WERI-Rb-1 (cell line): ENCODE data around the gene ATP1B2.
A peak's percentile ranks its signal among the peaks of the same experiment; 100 is the strongest.

Source experiments
- DNase-seq: peaks from one replicate; pipeline ENCODE4 v3.0.0-alpha.2; 2020
- H3K27ac ChIP-seq: fragments of 250-450 bp; sonication (Bioruptor Pico); 2 replicates; pipeline ENCODE4 v1.5.1; 2020; ENCODE audit warnings: mild to moderate bottlenecking, moderate library complexity
- H3K27me3 ChIP-seq: fragments of 250-450 bp; sonication (Bioruptor Pico); 2 replicates; pipeline ENCODE4 v1.5.1; 2021; ENCODE audit warnings: mild to moderate bottlenecking, low read depth, moderate library complexity; ENCODE audit not compliant: insufficient read depth, severe bottlenecking
- H3K36me3 ChIP-seq: fragments of 250-450 bp; sonication (Bioruptor Pico); 2 replicates; pipeline ENCODE4 v1.5.1; 2020; ENCODE audit warnings: mild to moderate bottlenecking, moderate library complexity
- H3K4me3 ChIP-seq: 2 replicates; pipeline ENCODE4 v1.5.1; 2011; ENCODE audit warnings: low read depth, mild to moderate bottlenecking, control low read depth, low read length
- H3K9me3 ChIP-seq: fragments of 250-450 bp; sonication (Bioruptor Pico); 2 replicates; pipeline ENCODE4 v1.5.1; 2021; ENCODE audit warnings: mild to moderate bottlenecking, moderate library complexity; ENCODE audit not compliant: severe bottlenecking
- CTCF ChIP-seq: IDR thresholded peaks from 2 replicates; pipeline ENCODE4 v1.5.1; 2011; ENCODE audit warnings: low read depth, mild to moderate bottlenecking, control low read depth, inconsistent platforms, low read length

Gene ATP1B2

GRCh38 chr17:7651665-7652387, 1.1 kb downstream of the ATP1B2 start:
- Histone ChIP-seq H3K27ac (peak overlapping the region; percentile 83), H3K27me3 (no peaks in the 10 kb centered on the region), H3K36me3 (peaks cover 39% of the 10 kb centered on the region), H3K9me3 (no peaks in the 10 kb centered on the region), H3K4me3 (peak overlapping the region; percentile 57)
- TF ChIP-seq CTCF: no peak
- peak; percentile 76 for DNase-seq

- no peak for DNase-seq
- Histone ChIP-seq H3K9me3 (no peaks in the 10 kb centered on the region), H3K27ac (0 out of 2 replicates have a peak overlapping the region, but pooled peaks have one; percentile 42), H3K27me3 (no peaks in the 10 kb centered on the region), H3K36me3 (peaks cover 45% of the 10 kb centered on the region), H3K4me3 (peak overlapping the region; percentile 57)
- TF ChIP-seq CTCF: no peak
Measured at GRCh38 chr17:7652388-7653356, 1.9 kb downstream of the ATP1B2 start.

GRCh38 chr17:7654832-7655540, 4.3 kb downstream of the ATP1B2 start:
- no peak for TF ChIP-seq CTCF
- H3K27me3 ChIP-seq: no peaks in the 10 kb centered on the region

GRCh38 chr17:7655541-7655840, 4.8 kb downstream of the ATP1B2 start:
- TF ChIP-seq CTCF: no peak
- Histone ChIP-seq H3K36me3 (peaks cover 50% of the 10 kb centered on the region), H3K27ac (peak overlapping the region; percentile 71), H3K9me3 (no peaks in the 10 kb centered on the region), H3K4me3 (no peak overlapping the region), H3K27me3 (no peaks in the 10 kb centered on the region)
- no peak for DNase-seq

More at GRCh38 chr17:7654832-7655540, 4.3 kb downstream of the ATP1B2 start:
- H3K9me3 ChIP-seq: no peaks in the 10 kb centered on the region
- H3K27ac ChIP-seq: peak overlapping the region; percentile 71
- no peak overlapping the region for H3K4me3 ChIP-seq
- peak; percentile 79 for DNase-seq
- H3K36me3 ChIP-seq: peaks cover 50% of the 10 kb centered on the region

GRCh38 chr17:7656958-7657609, 6.4 kb downstream of the ATP1B2 start:
- H3K4me3 ChIP-seq: no peak overlapping the region
- peaks cover 50% of the 10 kb centered on the region for H3K36me3 ChIP-seq
- no peaks in the 10 kb centered on the region for H3K27me3 ChIP-seq
- H3K9me3 ChIP-seq: no peaks in the 10 kb centered on the region
- peak overlapping the region; percentile 36 for H3K27ac ChIP-seq
- no peak for TF ChIP-seq CTCF
- peak; percentile 74 for DNase-seq
